A673 (cell line): ENCODE measurements around the gene KXD1. TPM values are rescaled to one million over a fixed set of nuclear protein-coding genes. Genes with fewer than 3 reads are reported as not detected.

Experiments used
- BruUV-seq: library from RNA; stranded (reverse); fragments of 400-500 nt; replicated peaks from 2 replicates; lab custom pipeline; 2021; lab: Mats Ljungman, UMichigan
- CTCF ChIA-PET: fragments of 300-600 bp; sonication (Branson Sonifier 250); formaldehyde crosslinking; loops from one replicate; lab custom pipeline; 2022; ENCODE audit warnings: antibody characterized with exemption; lab: Charles Lee
- POLR2A ChIA-PET: fragments of 300-600 bp; sonication (Branson Sonifier 250); formaldehyde crosslinking; loops from one replicate; lab custom pipeline; 2022; ENCODE audit warnings: antibody characterized with exemption; ENCODE audit not compliant: low non-redundant PET; lab: Charles Lee
- DNase-seq: peaks from one replicate; pipeline ENCODE4 v3.0.0-alpha.2; 2015; ENCODE audit warnings: low spot score
- H3K27ac ChIP-seq: fragments of 200-600 bp; sonication (generic); 2 replicates; pipeline ENCODE4 v1.5.1; 2016; ENCODE audit warnings: mixed run types, low read depth, mild to moderate bottlenecking, mixed read lengths, antibody characterized with exemption, low read length; ENCODE audit not compliant: poor library complexity, severe bottlenecking
- H3K27me3 ChIP-seq: fragments of 200-600 bp; sonication (generic); replicated peaks from 2 replicates; pipeline ENCODE4 v1.6.1; 2017; ENCODE audit warnings: mixed run types, low read depth, mild to moderate bottlenecking, mixed read lengths, antibody characterized with exemption, low read length; ENCODE audit not compliant: insufficient read depth, poor library complexity
- H3K36me3 ChIP-seq: fragments of 200-600 bp; sonication (generic); 2 replicates; pipeline ENCODE4 v1.6.1; 2016; ENCODE audit warnings: mixed run types, mild to moderate bottlenecking, mixed read lengths, antibody characterized with exemption, low read length; ENCODE audit not compliant: insufficient read depth, poor library complexity, severe bottlenecking
- H3K4me1 ChIP-seq: fragments of 200-600 bp; sonication (generic); 2 replicates; pipeline ENCODE4 v1.6.1; 2017; ENCODE audit warnings: mixed run types, mild to moderate bottlenecking, mixed read lengths, antibody characterized with exemption, low read length; ENCODE audit not compliant: insufficient read depth, poor library complexity, severe bottlenecking
- H3K4me3 ChIP-seq: fragments of 200-600 bp; sonication (generic); 2 replicates; pipeline ENCODE4 v1.5.1; 2016; ENCODE audit warnings: low read depth, mixed run types, mild to moderate bottlenecking, mixed read lengths, low read length; ENCODE audit not compliant: poor library complexity, severe bottlenecking
- H3K9me3 ChIP-seq: fragments of 200-600 bp; sonication (generic); 2 replicates; pipeline ENCODE4 v1.6.1; 2016; ENCODE audit warnings: mixed run types, low read depth, mild to moderate bottlenecking, mixed read lengths, antibody characterized with exemption, low read length; ENCODE audit not compliant: poor library complexity, severe bottlenecking
- CTCF ChIP-seq: fragments of 300-800, 200-600 bp; sonication (generic); conservative IDR thresholded peaks from 2 replicates; pipeline ENCODE4 v1.5.1; 2017; ENCODE audit warnings: low read depth, mild to moderate bottlenecking, antibody characterized with exemption, low read length, moderate library complexity, mixed read lengths
- EZH2 ChIP-seq: fragments of 200-600 bp; sonication (generic); IDR thresholded peaks from 2 replicates; pipeline ENCODE4 v1.6.1; 2017; ENCODE audit warnings: borderline replicate concordance, low read depth, mild to moderate bottlenecking, mixed read lengths, antibody characterized with exemption, low read length; ENCODE audit not compliant: poor library complexity, severe bottlenecking
- intact Hi-C: fragments of 100-400 bp; cut with micrococcal nuclease; formaldehyde crosslinking; loops from one replicate; pipeline ENCODE4 v1.10.0; 2022; ENCODE audit not compliant: unreplicated experiment
- total RNA-seq: library from RNA; stranded (reverse); gene quantifications from 2 replicates; pipeline ENCODE4 v1.2.3, GENCODE V29; 2021

KXD1 gene
- total RNA-seq, 1 experiment from 2014 or later, result 111 TPM

- peaks cover 10% of the 10 kb centered on the region for H3K4me1 ChIP-seq
- H3K4me3 ChIP-seq, result peak overlapping the region; percentile 56
- H3K27me3 ChIP-seq, result no peaks in the 10 kb centered on the region
- intact Hi-C loops, result no loop called here
- TF ChIP-seq CTCF (no peak), EZH2 (no peak)
- ChIA-PET CTCF (no interaction called here), POLR2A (no interaction called here)
- peaks cover 46% of the 10 kb centered on the region for H3K36me3 ChIP-seq
- no peaks in the 10 kb centered on the region for H3K9me3 ChIP-seq
- no peak for DNase-seq
- no peak overlapping the region for H3K27ac ChIP-seq
- no TSS peak for BruUV-seq
Measured at GRCh38 chr19:18541258-18541991, 16.2 kb upstream of the KXD1 start.

GRCh38 chr19:18541992-18542940 is 15.4 kb upstream of the KXD1 start:
- H3K9me3 ChIP-seq, result no peaks in the 10 kb centered on the region
- no peak for TF ChIP-seq CTCF
- TF ChIP-seq EZH2, result no peak
- BruUV-seq, result no TSS peak
- no peak for DNase-seq
- H3K4me3 ChIP-seq, result peak overlapping the region; percentile 56
- peaks cover 10% of the 10 kb centered on the region for H3K4me1 ChIP-seq
- intact Hi-C loops, result no loop called here
- peaks cover 39% of the 10 kb centered on the region for H3K36me3 ChIP-seq
- peak overlapping the region; percentile 72 for H3K27ac ChIP-seq
- POLR2A ChIA-PET, result no interaction called here
- H3K27me3 ChIP-seq, result no peaks in the 10 kb centered on the region
- CTCF ChIA-PET, result no interaction called here

DNA sequence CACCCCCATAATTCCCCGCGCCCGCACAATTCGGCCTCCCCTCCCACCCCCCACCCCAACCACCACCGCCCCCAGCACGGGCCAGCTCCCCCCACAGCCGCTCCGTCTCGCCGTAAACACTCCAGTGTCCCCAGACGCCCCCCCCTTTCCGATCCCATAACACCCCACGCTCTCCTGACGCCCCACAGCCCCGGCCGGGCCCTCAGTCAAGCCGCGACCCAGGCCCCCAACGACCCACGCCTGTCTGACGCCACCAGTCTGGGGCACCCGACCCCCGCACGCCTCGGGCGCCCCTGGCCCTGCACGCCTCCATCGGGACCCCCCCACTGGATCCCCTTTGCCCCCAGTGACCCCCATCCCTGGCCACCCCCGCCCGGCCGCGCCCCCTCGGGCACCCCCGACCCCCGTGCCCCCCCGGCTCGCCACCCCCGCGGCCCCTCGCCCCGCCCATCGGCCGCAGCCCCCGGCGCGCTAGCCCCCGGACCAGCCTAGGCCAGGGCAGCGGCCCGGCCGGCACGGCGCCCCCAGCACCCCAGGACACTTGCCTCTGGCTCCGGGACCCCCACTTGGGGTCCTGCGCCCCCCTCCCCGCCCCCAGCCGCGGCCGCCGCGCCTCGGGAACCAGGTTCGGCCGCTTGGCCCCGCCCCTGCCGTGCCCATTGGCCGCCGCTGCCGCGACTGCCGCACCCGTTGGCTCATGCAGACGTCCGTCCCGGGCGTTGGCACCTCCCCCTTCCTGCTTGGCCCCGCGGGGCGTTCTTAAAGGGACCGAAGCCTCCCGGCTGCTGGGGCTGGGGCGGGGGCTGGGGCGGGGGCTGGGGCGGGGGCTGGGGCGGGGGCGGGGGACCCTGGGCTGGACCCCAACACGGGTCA is 14.5 kb upstream of the KXD1 start, which contains the start of gene FKBP8:
Gene FKBP8, minus strand, starts transcription at position 633 of the 873 bp plus-strand sequence. CDS start 1,603 bp downstream, outside the sequence.
- CTCF ChIA-PET, result interaction anchor here (0.5 kb wide), 1 partner anchor 15 kb away, joined by 6 read pairs; no protein-coding TSS in a partner anchor
- Histone ChIP-seq H3K4me1 (peaks cover 10% of the 10 kb centered on the region), H3K27ac (peak within 1 kb of the TSS; percentile 72)

More for the DNA sequence above, 14.5 kb upstream of the KXD1 start, which contains the start of gene FKBP8:
- TF ChIP-seq CTCF (no peak), EZH2 (no peak)
- Histone ChIP-seq H3K36me3 (peaks cover 29% of the 10 kb centered on the region), H3K4me3 (peak within 1 kb of the TSS; percentile 56), H3K9me3 (no peaks in the 10 kb centered on the region), H3K27me3 (no peaks in the 10 kb centered on the region)
- peak; percentile 94 for DNase-seq
- BruUV-seq, result no TSS peak
- intact Hi-C loops, result no loop called here
- POLR2A ChIA-PET, result no interaction called here
